NCI-H2196 treated with DMSO at 0.1 percent for 48 hours (cell line): ENCODE results near the gene BABAM2.

Source experiments
- DNase-seq: peaks from one replicate; lab custom pipeline; 2025; ENCODE audit not compliant: unreplicated experiment; lab: John Stamatoyannopoulos, UW

The BABAM2 gene

DNA sequence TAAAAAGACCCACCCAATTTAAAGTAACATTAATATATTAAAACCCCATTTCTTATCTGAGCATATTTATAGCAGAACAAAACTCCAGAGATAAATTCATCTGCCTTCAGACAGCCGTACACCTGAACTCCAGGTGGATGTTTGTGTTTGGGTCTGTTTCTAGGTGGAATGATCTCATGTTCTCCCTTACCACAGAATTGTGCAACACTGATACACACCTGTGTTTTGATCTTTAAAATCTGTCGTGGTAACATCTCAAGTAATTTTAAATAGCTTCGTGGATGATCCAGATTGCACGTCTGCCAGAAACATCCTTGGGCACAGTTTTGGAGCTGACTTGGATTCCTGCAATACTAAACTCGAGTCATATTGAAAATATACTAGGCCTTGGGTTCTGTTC is 294.6 kb downstream of the BABAM2 start:
- no peak for DNase-seq

DNA sequence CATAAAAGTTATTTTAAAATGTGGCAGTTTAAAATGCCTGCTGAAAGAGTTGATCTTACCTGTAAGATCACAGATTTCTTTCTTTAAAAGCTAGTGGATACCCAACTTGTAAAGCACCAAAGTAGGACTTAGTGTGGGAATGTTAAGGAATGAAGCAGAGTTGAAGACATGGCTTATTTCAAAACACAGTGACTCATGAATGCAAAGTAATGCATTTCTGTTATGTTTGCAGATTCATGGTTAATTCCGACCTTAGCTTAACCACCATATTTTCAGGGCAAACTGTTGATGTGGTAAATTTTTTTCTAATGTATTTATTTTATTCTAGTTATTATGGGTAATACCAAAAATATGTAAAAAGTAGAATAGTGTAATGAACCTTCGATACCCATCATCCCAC is 295.4 kb downstream of the BABAM2 start:
- no peak for DNase-seq

DNA sequence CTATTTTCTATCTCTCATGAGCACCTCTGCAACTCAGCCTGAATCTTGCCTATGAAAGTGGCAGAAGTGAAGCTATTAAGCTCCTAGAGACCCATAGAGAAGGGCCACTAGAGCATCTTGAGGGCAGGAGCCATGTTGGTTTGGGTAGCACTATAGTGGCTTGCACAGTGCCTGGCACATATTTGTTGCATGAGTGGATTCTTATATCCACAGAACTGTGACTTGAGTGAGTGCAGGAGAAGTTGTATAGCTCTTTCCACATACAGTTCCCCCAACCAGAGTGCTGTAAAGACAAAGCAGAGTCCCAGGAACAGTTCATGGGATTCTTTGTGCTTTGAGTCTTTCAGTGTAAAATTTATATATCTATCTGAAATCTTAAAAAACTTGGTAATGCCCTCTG is 296.7 kb downstream of the BABAM2 start:
- no peak for DNase-seq

DNA sequence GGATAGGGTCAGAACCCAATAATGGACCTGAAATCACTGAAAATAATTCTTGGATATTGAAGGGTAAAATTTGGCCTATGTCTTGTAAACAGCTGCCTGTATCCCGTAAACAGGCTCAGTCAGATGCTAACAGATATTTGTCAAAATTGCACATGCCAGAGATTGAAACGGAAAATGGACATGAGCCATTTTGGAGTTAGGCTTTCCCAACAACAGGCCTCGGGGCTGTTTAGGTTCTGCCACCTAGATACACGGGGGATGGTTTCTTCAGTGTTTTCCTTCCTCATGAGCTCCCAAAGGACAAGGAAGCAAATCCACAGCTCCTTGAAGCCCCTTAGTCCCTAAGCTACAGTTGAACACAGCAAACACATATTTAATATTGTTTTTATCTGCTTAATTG is 297.9 kb downstream of the BABAM2 start:
- DNase-seq: no peak

DNA sequence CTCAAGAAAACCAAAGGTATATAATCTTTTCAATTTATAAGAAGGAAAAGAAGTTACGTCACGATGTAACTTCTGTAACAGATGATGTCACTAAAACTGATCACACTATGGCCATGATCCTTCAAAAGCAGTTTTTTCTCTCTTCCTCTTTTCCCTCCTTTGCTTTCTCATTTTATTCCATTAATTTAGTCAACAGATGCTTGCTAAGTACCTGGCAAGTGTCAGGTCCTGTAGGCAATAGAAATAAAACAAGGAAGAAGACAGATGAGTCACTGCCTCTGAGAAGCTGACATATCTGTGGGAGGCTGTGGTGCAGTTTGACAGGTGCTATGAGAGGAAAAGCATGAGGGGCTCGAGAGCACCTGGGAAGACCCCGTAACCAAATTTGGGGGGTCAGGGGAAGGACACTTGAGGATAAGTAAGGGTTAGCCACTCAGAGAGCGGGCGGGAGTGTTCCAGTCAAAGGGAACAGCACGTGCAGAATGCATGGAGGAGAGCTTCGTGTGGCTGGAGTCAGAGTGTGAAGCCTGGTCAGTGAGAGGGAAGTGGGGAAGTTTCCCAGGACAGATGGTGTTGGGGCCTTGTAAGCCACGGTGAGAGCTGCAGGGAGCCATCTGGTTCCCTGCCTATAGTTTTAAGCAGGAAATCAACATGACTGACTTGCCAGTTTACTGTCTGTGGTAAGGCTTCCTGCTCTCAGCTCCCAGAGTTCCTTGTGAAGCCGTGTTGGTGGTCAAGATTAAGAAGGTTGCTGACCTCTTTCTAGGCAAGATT is 303.3 kb downstream of the BABAM2 start:
- no peak for DNase-seq

DNA sequence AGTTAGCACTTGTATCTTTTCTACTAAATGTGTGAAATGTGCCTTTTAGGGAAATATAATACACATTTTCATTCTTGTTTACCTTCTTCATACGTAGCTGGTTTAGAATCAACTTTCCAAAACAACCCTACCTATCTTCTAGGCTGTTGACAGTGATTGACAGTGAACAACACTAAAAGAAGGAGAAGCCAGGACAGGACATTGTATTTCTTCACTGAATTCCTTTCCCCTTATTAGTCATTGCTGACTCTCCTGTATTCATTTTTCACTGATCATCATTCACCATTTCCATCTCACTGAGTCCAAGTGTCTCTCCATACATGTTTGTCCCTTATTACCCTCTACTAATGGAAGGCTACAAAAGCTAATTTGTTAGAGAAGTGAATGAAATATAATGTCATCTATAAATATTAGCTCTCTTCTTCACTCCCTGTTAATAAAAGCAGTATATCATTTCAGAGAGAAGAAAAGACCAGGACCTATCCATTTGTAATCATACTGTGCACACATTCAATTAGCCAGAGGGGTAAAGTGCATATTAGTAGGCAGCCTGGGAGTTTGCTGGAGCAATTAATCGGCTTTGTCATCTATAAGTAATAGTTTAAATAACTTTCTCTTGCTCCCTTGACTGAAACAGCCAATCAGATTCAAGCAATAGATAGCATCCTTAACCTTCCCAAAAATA is 309.6 kb downstream of the BABAM2 start:
- no peak for DNase-seq

DNA sequence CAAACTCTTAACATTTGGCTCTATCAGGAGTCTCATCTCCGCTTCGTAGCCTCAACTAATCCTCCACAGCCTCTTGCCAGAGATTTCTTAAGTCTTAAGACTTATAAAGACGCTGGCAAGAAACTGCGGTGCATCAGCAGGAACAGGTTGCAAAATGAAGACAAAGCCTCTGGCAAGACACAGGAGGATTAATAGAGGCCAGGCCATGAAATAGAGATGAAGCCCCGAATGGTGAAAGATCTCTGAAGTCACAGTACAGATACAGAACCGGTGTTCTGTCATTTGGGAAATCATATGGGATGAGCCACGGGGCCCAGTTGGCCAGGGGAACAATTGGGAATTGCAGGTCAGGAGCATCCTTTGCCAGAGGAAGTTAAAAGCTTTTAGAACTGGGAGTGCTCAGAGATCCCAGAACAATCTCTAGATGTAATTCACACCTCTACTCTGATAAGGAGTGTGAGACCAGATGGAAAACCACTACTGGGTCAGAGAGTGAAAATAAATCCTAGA is 311.2 kb downstream of the BABAM2 start:
- DNase-seq: no peak

DNA sequence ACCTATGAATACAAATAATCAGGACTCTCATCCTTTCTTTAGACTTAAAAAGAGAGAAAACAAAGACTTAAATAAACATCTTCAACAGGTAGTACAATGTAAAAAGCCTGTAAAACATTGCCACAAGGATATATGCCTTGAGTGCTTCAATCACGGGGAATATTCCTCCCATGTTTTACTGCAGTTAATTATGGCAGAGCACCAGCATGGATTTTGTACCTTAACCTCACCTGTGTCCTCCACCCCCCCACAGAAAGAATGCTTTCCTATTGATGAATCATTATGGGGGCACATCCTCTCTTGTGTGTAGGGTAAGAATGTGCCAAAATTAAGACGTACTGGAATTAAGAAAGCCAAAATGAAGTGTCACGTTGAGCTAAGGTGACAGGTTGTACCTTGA is 312.2 kb downstream of the BABAM2 start:
- no peak for DNase-seq

DNA sequence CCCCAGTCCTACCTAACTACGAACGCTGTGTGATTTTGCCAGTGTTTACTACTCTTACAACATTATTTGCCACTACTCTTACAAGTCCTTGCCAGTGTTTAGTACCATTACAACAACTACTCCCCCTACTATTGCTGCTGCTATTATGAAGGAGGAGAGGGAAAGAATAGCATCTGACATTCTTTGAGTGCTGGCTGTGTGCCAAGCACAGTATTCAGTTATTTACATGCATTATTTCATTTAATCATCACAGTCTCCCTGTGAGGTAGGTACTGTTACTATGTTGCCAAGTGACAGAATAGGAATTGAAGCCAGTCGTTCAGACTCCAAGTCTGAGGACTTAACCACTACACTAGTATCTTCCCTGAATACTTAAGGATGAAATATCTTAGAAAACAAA is 316.2 kb downstream of the BABAM2 start:
- DNase-seq: no peak

DNA sequence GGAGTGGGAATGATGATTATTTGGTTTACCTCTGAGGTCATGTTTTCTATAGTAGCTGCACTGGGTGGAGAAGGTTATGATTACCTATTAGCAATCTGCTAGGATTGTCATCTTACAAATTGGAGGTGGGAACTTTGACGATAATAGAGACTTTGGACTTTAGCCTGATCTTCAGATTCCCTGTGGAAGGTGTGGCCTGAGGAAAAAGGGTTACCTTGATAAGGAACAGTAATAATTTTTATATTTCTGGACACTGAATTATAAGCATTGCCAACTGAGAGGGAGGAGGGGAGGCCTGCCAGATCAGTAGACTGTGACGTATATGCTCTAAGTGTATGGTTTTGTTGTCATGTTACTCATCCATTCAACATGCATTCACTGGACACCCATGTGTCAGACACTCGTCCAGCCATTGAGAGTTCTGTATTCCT is 318.7 kb downstream of the BABAM2 start:
- DNase-seq: no peak

DNA sequence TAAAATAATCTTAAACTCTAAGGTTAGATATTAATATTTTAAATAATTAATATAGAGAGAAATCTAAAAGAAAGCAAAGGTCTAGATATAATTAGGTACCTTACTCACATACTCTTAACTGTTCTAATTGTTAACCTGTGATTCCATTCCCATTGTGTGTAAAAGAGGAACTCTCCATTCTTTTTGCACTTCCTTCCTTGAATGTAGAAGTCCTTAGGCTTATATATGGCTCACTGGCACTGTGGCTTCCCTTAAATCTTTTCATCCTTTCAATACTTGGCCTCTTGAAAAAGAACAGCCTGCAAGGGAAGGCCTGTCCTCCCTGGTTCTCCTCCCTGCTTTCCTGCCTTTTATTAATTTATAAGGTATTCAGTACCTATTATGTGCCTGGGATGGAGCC is 319.3 kb downstream of the BABAM2 start:
- no peak for DNase-seq

DNA sequence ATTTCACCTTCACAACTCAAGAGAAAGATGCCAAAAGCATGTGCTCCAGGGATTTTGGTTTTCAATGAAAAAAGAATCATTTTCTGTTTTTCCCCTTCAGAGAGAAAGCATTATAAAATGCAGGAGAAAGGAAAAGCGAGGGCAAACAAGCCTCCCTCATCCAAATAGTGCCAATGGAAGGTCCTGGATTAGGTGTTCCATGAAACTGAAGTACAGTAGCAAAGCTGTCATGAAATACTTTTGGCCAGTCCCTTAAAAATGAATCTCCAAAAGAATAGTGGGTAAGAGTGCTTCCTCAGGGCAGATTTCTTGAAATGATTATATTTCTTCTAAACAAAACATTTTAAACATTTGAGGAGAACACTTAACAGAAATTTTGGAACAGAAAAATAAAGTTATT is 320.0 kb downstream of the BABAM2 start:
- no peak for DNase-seq

DNA sequence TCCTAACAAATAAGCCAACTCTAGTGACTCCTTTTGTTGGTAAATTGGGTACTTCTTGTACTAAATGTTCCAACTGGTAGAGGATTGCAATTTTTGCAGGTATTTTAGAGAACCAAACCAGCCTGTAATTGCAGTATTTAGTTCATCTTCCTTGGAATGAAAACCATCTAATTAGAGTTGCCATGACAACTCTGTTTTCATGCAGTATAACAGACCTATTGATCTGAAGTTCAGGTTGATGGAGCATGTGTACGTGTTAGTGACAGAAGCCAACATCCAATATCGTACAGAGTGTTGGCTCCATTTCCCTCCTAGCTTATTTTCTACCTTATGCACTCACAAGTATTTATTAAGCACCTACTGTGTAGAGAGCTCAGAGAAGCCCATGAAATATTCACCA is 325.8 kb downstream of the BABAM2 start:
- no peak for DNase-seq

DNA sequence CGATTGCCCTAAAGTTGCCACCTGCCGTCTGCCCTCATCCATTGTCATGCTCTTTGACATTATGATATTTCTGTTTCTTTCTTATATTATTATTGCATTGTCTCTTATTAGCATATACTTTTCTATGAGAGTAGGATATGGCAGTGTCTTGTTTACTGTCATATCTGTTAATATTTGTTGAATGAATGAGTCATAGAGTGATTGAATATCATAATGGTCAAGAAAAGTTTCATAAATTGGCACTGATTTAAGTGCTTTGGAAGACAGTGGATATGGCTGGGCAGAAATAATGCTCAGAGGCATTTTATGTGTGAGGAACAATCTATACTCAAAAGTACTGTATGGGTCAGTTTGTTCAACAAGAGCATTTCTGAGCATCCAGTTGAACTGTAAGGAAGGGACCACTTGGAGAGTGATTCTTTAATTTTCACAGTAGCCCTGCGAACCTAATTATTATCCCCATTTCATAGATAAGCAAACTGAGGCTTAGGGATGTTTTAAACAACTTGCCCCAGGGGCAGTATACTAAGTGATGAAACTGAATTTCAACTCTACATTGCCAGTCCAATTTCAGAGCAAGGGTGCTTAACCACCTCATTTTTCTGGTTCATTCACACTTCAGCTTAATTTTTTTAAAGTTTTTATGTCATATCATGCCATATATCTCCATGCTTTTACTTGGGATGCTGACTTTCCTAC is 326.7 kb downstream of the BABAM2 start:
- no peak for DNase-seq

DNA sequence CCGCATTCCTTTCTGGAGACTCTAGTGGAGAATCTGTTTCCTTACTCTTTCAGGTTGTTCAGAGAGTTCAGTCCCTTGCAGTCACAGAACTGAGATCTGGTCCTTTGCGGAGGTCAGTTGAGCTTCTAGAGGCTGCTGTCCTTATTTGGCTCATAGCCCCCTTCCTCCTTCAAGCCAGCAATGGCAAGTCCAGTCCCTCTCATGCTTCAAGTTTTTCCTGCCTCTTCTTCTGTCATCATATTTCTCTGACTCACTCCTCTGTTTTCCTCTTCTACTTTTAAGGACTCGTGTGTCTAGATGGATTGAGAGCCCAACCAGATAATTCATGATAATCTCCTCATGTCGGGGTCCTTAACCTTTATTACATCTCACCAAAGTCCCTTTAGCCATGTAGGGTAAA is 328.6 kb downstream of the BABAM2 start:
- DNase-seq: no peak

DNA sequence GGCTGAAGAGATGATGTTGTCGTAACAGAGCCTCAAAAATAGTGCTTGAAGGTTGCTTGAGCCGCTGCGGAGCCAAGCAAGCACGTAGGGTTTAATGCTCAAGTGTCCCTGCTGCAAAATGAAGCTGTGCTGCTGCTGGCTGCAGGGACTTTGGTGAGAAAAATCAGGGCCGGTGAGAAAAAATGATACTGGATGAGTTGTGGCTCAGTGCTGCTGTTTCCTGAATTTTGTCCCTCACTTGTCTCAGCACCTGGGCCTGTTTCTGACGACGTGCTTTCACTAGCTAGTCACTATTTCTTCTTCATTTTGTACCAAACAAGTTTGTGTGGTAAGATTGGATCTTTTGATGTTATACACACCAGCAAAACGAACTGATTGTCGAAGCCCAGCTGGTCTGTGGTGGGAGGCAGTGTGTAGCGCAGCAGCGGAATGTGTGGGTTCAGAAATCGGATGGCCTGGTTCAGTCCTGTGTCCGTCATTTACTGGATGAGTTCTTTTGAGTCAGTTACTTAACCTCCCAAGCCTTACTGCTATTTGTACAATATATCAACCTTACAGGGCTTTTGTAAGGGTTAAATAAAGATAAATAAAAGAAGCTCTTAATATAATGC is 329.3 kb downstream of the BABAM2 start:
- no peak for DNase-seq

DNA sequence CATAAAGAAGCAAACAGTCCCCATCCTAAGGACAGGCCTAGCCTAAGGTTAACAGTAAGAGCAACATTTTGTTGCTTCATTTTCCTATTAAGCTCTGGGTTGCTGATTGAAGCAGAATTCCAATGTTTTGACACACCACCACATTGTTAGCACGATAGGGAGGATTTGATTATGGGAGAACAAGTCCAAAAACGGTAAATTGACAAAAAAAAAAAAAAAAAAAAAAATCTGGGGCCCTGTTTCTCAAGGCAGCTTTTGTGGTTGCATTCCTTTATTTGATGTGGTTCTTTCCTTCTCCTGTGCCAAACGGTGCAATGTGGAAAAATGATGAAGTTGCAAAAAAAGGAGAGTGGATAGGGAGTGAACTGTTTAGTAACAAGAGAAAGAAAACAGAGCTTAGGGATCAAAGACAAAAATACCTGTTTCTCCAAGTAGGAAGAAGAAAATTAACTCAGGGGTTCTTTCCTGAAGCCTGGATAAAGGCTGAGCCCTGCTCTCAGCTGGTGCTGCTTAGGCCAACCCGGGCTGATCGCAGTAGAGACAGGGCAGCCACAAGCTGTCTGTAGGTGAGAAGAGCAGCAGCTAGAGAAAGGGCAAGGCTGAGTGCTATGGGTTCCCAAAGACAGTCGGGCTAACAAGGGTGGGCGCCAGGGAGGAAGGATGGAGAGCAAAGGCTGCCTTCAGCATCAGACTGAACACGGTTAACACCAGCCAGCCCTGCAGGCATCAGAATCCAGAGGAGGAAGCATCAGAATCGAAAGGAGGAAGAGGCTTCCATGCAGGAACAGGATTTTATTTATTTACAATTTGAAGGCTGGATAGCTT is 334.3 kb downstream of the BABAM2 start:
- no peak for DNase-seq

DNA sequence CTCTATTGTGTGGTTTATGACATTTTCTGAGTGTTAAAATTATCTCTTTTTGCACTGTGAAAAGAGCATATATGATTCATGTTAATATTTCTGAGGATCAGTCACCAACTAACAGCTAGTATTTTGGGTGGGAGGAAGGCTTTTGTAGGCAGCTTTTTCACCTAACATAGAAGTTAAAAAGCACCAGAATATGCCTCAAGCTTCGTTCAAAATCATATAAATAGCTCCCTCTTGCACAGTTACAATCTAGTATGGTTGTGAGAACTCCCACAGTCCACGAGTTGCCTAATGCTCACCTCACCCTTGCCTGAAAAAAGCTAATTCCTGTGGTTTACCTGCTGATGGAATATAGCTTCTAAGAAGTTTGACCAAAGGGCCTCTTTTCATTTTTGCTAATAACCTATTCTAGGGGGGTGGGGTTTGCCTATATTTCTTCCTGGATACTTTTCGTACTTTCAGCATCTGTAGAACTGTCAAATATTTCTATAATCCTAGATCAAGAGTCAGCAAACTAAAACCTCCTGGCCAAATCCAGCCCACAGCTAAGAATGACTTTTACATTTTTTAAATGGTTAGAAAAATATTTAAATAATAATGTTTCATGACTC is 335.0 kb downstream of the BABAM2 start:
- no peak for DNase-seq

DNA sequence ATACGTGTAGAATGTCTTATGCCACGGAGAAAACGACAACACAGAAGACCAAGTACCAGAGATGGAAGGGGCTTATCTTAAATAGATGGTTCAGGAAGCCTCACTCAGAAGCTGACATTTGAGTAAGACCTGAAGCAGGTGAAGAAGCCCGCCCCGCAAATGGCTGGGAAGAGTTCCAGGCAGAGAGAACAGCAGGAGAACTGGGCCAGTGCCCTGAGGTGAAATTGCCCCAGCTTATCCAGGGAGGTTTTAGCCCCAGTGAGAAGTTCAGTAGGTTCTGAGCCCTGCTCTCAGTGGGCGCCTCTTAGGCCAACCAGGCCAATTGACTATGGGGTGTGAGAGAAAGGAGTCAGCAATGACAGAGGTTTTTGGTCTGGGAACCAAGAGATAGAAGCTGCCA is 336.0 kb downstream of the BABAM2 start:
- no peak for DNase-seq

DNA sequence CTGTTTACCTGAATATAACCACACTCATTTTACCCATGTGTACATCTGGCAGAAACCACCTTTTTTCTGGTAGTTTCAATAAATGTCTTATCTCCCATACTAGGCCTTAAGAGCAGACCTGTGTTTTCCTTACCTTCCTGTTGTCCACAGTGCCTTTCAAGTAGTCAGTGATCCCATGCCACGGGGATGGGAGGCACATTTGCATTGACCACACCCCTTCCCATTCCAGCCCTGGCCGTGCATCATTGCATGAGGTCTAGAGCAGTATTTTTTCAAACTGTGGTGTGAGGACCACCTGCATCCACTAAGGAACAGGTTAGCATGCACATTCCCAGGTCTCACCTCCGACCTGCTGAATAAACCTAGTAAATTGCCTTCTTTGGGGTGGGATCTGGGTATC is 337.0 kb downstream of the BABAM2 start:
- no peak for DNase-seq
